NCI-H1436 (cell line): ENCODE data around the gene COL4A4.

Experiments
- DNase-seq: peaks from one replicate; lab custom pipeline; 2025; lab: John Stamatoyannopoulos, UW

The COL4A4 gene

GRCh38 chr2:227161947-227162346 is 2.1 kb downstream of the COL4A4 start:
- DNase-seq = no peak

GRCh38 chr2:227160164-227160563 is 3.8 kb downstream of the COL4A4 start:
- DNase-seq = no peak

GRCh38 chr2:227154986-227155774 is 8.8 kb downstream of the COL4A4 start:
- DNase-seq = no peak

GRCh38 chr2:227153758-227154486 is 10.1 kb downstream of the COL4A4 start:
- DNase-seq = no peak

GRCh38 chr2:227153307-227153706 is 10.7 kb downstream of the COL4A4 start:
- no peak for DNase-seq

GRCh38 chr2:227152093-227152766 is 11.8 kb downstream of the COL4A4 start:
- DNase-seq = no peak

- no peak for DNase-seq
Observed at GRCh38 chr2:227150222-227150936, 13.6 kb downstream of the COL4A4 start.

- DNase-seq = no peak
Observed at GRCh38 chr2:227148106-227148505, 15.9 kb downstream of the COL4A4 start.

GRCh38 chr2:227147023-227147422 is 17.0 kb downstream of the COL4A4 start:
- DNase-seq = no peak

- DNase-seq = no peak
Observed at GRCh38 chr2:227146456-227146855, 17.5 kb downstream of the COL4A4 start.

GRCh38 chr2:227143895-227144294 is 20.1 kb downstream of the COL4A4 start:
- no peak for DNase-seq

- no peak for DNase-seq
Observed at GRCh38 chr2:227141301-227141700, 22.7 kb downstream of the COL4A4 start.

GRCh38 chr2:227134591-227134990 is 29.4 kb downstream of the COL4A4 start:
- DNase-seq = no peak

- DNase-seq = no peak
Observed at GRCh38 chr2:227132986-227133385, 31.0 kb downstream of the COL4A4 start.

GRCh38 chr2:227130636-227131035 is 33.4 kb downstream of the COL4A4 start:
- DNase-seq = no peak

- DNase-seq = no peak
Observed at GRCh38 chr2:227127201-227127600, 36.8 kb downstream of the COL4A4 start.

GRCh38 chr2:227125506-227125905 is 38.5 kb downstream of the COL4A4 start:
- DNase-seq = no peak

GRCh38 chr2:227124811-227125210 is 39.2 kb downstream of the COL4A4 start:
- no peak for DNase-seq

- no peak for DNase-seq
Observed at GRCh38 chr2:227123697-227124096, 40.3 kb downstream of the COL4A4 start.

- no peak for DNase-seq
Observed at GRCh38 chr2:227118353-227118752, 45.7 kb downstream of the COL4A4 start.

GRCh38 chr2:227117852-227118251 is 46.2 kb downstream of the COL4A4 start:
- no peak for DNase-seq

GRCh38 chr2:227117027-227117426 is 47.0 kb downstream of the COL4A4 start:
- DNase-seq = no peak
